Gastrocnemius medialis (tissue), 4 donors: ENCODE measurements around the gene EYA3.

ENCODE experiments used
- CTCF ChIP-seq, 5 experiments: fragments of 450-650 bp in 3 of 5; fragments of 200-600 bp in 2 of 5; sonication (generic) in 2 of 5; IDR thresholded peaks in 4 of 5; conservative IDR thresholded peaks in 1 of 5; 1 replicate in 4 of 5; 2 replicates in 1 of 5; pipeline ENCODE4 v1.5.1; 2016 to 2019; ENCODE audit warnings: antibody characterized with exemption in 5 of 5, mild to moderate bottlenecking in 3 of 5, moderate library complexity in 3 of 5
- POLR2A ChIP-seq, 2 donors: fragments of 450-650 bp; IDR thresholded peaks; one replicate each; pipeline ENCODE4 v1.6.1; 2017; ENCODE audit warnings: antibody characterized with exemption in 2 of 2, mild to moderate bottlenecking in 2 of 2, moderate library complexity in 2 of 2

- TF ChIP-seq CTCF (IDR thresholded peaks at IDR 0.05 in 4 of 5, conservative IDR thresholded peaks at IDR 0.05 in 1 of 5) (peak in 1 of 5 experiments; percentile 6), POLR2A (IDR thresholded peaks at IDR 0.05) (no peak)
Measured at GRCh38 chr1:27979859-27980201, 108.6 kb downstream of the EYA3 start.
